Right lobe of liver (tissue), 6 donors: ENCODE data around the gene TNFSF8. TPM values are rescaled to one million over a fixed set of nuclear protein-coding genes. Genes with fewer than 3 reads are reported as not detected.

Experiments used
- ATAC-seq, 4 donors: fragments of 200-7000 bp; cut with Tn5 transposase; one replicate each; pipeline ENCODE4 v1.9.1; 2020; ENCODE audit warnings: mild to moderate bottlenecking in 4 of 4, moderate library complexity in 4 of 4
- DNase-seq, 3 donors: peaks; one replicate each; pipeline ENCODE4 v3.0.0-alpha.2; 2020
- H3K27ac ChIP-seq, 3 donors: fragments of 200-600 bp; one replicate each; pipeline ENCODE4 v1.8.0; 2022
- H3K27me3 ChIP-seq, 2 donors: fragments of 200-600 bp; one replicate each; pipeline ENCODE4 v1.8.0; 2022
- H3K36me3 ChIP-seq, 4 donors: fragments of 200-600 bp; sonication (generic) in 1 of 4; one replicate each; pipeline versions ENCODE4 v1.5.1 to v1.8.0; 2017 to 2022; ENCODE audit warnings: control low read depth in 1 of 4
- H3K4me1 ChIP-seq, 4 donors: fragments of 200-600 bp; sonication (generic) in 1 of 4; one replicate each; pipeline versions ENCODE4 v1.5.1 to v1.8.0; 2017 to 2022; ENCODE audit warnings: control low read depth in 1 of 4
- H3K4me3 ChIP-seq, 3 donors: fragments of 200-600 bp; one replicate each; pipeline ENCODE4 v1.8.0; 2022
- H3K9me3 ChIP-seq, 4 donors: fragments of 200-600 bp; sonication (generic) in 1 of 4; one replicate each; pipeline versions ENCODE4 v1.5.1 to v1.8.0; 2017 to 2022; ENCODE audit warnings: control low read depth in 1 of 4
- POLR2A ChIP-seq: fragments of 450-650 bp; IDR thresholded peaks from one replicate; pipeline ENCODE4 v1.6.1; 2017; ENCODE audit warnings: antibody characterized with exemption, mild to moderate bottlenecking
- WGBS: methylation state at CpG from one replicate; pipeline ENCODE4 v1.1.6; 2018; ENCODE audit warnings: low coverage, low lambda C conversion rate; ENCODE audit not compliant: insufficient coverage; ENCODE audit errors: missing lambda C conversion rate; 5-methylcytosine and 5-hydroxymethylcytosine counted together
- intact Hi-C, 2 donors: fragments of 100-400 bp; cut with DNase I; formaldehyde crosslinking; loops; one replicate each; pipeline versions ENCODE4 v1.11.2 to v1.14.1; 2022
- total RNA-seq, 6 experiments: library from RNA; depleted of rRNA in 2 of 6; stranded (reverse); fragments of >200 nt in 2 of 6; fragmentation: NEBNext Ultra II Directional in 3 of 6; extraction: Animal tissue kit (Norgen Biotek cat#: 25700) in 3 of 6; gene quantifications; one replicate each; pipeline versions ENCODE4 v1.1.0 to v1.2.4, GENCODE V29; 2016 to 2023
- TF ChIP-seq, protein P1 (sequence below), 4 donors: fragments of 200-600 bp in 3 of 4; fragments of 450-650 bp in 1 of 4; IDR thresholded peaks; one replicate each; pipeline versions ENCODE4 v1.5.1 to v1.8.0; 2016 to 2022; ENCODE audit warnings: antibody characterized with exemption in 4 of 4, mild to moderate bottlenecking in 2 of 4
- donor health status: DM: no; HTN: yes; CAD: no.
- donor health status: DM: no; HTN: no; CAD: no.
- donor health status: DM: no; HTN: no; CAD: no.
- donor health status: DM: no; HTN: yes; CAD: no.
- donor health status: DM: no; HTN: yes; CAD: no.

Gene TNFSF8
- total RNA-seq, 6 experiments from 2014 or later = 0.19 to 2.0 (median 0.38) TPM

DNA sequence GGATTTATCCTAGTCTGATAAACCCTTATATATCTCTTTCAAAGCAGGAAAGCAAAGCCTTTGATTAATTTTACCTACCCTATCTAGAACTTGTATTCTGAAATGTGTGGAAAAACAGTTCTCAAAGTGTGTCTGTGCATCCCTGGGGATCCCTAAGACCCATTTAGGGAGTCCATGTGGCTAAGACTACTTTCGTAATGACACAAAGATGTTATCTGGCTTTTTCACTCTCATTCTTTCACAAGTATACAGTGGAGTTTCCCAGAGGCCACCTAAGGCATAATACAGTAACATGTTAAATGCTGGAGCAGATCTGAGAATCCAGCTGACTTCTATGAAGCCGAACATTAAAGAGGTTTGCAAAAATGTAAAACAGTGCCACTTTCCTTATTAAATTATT, 70.2 kb downstream of the TNFSF8 start:
- DNase-seq = no peak
- Histone ChIP-seq H3K27ac (no peak overlapping the region), H3K9me3 (no peaks in the 10 kb centered on the region), H3K4me3 (no peak overlapping the region), H3K36me3 (no peaks in the 10 kb centered on the region), H3K4me1 (no peaks in the 10 kb centered on the region), H3K27me3 (no peaks in the 10 kb centered on the region)
- TF ChIP-seq POLR2A = no peak
- TF ChIP-seq, protein P1, sequence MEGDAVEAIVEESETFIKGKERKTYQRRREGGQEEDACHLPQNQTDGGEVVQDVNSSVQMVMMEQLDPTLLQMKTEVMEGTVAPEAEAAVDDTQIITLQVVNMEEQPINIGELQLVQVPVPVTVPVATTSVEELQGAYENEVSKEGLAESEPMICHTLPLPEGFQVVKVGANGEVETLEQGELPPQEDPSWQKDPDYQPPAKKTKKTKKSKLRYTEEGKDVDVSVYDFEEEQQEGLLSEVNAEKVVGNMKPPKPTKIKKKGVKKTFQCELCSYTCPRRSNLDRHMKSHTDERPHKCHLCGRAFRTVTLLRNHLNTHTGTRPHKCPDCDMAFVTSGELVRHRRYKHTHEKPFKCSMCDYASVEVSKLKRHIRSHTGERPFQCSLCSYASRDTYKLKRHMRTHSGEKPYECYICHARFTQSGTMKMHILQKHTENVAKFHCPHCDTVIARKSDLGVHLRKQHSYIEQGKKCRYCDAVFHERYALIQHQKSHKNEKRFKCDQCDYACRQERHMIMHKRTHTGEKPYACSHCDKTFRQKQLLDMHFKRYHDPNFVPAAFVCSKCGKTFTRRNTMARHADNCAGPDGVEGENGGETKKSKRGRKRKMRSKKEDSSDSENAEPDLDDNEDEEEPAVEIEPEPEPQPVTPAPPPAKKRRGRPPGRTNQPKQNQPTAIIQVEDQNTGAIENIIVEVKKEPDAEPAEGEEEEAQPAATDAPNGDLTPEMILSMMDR (IDR thresholded peaks at IDR 0.05) = no peak
- no peak for ATAC-seq
- 45% methylated on average over 2 of the region's 2 CpGs for WGBS
- intact Hi-C loops = no loop called here

DNA sequence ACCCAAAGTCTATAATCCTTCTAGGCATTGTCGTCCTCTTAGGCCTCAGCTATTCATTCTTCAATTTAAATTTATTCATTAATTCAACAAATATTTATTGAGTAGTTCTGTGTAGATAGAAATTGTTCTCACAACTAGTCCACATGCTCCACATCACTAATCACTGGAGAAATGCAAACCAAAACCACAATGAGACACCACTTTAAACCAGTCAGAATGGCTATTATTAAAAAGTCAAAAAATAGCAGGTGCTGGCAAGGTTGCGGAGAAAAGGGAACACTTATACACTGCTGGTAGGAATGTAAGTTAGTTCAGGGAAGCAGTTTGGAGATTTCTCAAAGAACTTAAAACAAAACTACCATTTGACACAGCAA, 73.5 kb downstream of the TNFSF8 start:
- TF ChIP-seq POLR2A = no peak
- TF ChIP-seq, protein P1 (IDR thresholded peaks at IDR 0.05) = no peak
- DNase-seq = no peak
- H3K27me3 ChIP-seq = no peaks in the 10 kb centered on the region
- 83% methylated on average over 2 of the region's 2 CpGs for WGBS
- intact Hi-C loops = no loop called here
- H3K27ac ChIP-seq = no peak overlapping the region
- no peaks in the 10 kb centered on the region for H3K9me3 ChIP-seq
- ATAC-seq = no peak
- no peaks in the 10 kb centered on the region for H3K36me3 ChIP-seq
- no peak overlapping the region for H3K4me3 ChIP-seq
- H3K4me1 ChIP-seq = no peaks in the 10 kb centered on the region

DNA sequence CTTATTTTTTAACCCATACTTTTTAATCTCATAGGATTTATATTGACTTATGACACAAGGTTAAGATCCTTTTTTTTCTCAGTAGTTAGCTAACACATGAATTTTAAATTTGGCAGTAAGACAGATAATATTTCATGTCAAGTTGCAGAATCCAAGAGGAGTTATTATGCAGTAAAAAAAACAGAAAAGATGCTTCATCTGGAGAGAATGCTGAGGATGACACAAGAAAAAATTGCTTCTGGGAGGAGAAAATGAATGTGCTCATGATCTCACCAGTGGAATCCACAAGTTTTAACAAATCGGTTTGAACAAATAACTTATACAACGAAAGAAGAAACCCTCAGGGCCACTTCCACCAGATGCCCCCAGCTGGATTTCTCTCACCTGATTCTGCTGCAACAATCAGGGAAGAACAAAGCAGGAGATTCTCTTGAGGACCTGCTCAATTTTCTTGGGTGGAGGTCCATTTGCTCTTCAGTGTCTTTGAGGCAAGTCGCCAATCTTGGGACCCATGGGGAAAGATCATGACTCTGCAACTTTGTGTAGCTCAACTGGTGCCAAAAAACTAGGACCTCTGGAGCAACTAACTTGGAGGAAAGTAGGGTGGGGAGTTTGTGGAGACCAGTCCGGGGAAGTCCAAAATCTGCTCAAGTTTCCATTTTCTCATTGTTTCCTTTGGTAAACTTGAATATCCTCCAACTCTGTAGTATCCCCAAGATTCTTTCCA, 74.0 kb downstream of the TNFSF8 start:
- Histone ChIP-seq H3K27me3 (no peaks in the 10 kb centered on the region), H3K4me1 (no peaks in the 10 kb centered on the region), H3K9me3 (no peaks in the 10 kb centered on the region), H3K27ac (no peak overlapping the region), H3K4me3 (no peak overlapping the region), H3K36me3 (no peaks in the 10 kb centered on the region)
- DNase-seq = no peak
- ATAC-seq = no peak
- TF ChIP-seq, protein P1 (IDR thresholded peaks at IDR 0.05) = no peak
- TF ChIP-seq POLR2A = no peak
- 76% methylated on average over 3 of the region's 4 CpGs for WGBS
- intact Hi-C loops = no loop called here

DNA sequence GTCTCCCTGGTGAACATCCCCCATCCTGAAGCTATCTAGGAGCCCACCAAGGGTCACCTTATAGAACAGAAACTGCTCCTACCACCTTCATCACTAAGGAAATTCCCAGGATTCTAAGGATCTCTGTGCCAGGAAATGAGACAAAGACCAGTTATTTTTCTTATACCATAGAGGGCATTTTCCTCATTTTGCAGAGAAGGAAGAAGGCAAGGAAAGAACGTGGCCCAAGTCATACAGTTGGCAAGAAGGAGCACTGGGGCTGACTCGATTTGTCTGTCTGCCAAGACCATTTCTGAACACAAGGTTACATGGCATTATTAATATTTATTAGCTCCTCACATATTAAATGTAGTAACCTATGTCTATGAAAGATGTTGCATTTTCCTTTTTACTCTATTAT, 74.9 kb downstream of the TNFSF8 start:
- no peaks in the 10 kb centered on the region for H3K4me1 ChIP-seq
- WGBS = 54% methylated on average over 2 of the region's 2 CpGs
- TF ChIP-seq POLR2A = no peak
- TF ChIP-seq, protein P1 (IDR thresholded peaks at IDR 0.05) = no peak
- no peaks in the 10 kb centered on the region for H3K36me3 ChIP-seq
- no peak for ATAC-seq
- H3K27me3 ChIP-seq = no peaks in the 10 kb centered on the region
- intact Hi-C loops = no loop called here
- H3K27ac ChIP-seq = no peak overlapping the region
- DNase-seq = no peak
- no peak overlapping the region for H3K4me3 ChIP-seq
- no peaks in the 10 kb centered on the region for H3K9me3 ChIP-seq
